HEK293 (cell line): Measurements from ENCODE around the gene ZNF280B.
"Not testable (repeated sequence)": the region's sequence is repeated elsewhere in the genome, so short reads cannot be mapped to it uniquely, and the experiment has no call there.

Source experiments
- CTCF ChIA-PET: fragments of 350-600 bp; formaldehyde crosslinking; extraction: SDS; loops from one replicate; lab custom pipeline; 2021; ENCODE audit warnings: antibody characterized with exemption; lab: Yijun Ruan, JAX
- POLR2A ChIA-PET: fragments of 300-600 bp; formaldehyde crosslinking; extraction: SDS; loops from one replicate; lab custom pipeline; 2020; ENCODE audit warnings: antibody characterized with exemption, inconsistent platforms; lab: Yijun Ruan, JAX
- H3K27ac ChIP-seq: fragments of 200-500 bp; sonication (Bioruptor generic); 2 replicates; pipeline ENCODE4 v1.5.1; 2014; ENCODE audit warnings: low read depth, low read length, control low read depth, inconsistent platforms; ENCODE audit errors: extremely low read depth
- H3K36me3 ChIP-seq, 2 experiments: fragments of 200-500 bp in 1 of 2; sonication (Bioruptor generic) in 1 of 2; 1 replicate in 1 of 2; 2 replicates in 1 of 2; pipeline ENCODE4 v1.5.1; 2014 to 2017; ENCODE audit warnings: inconsistent platforms in 2 of 2, low read length in 2 of 2; ENCODE audit not compliant: control insufficient read depth in 2 of 2, insufficient read depth in 1 of 2
- H3K4me1 ChIP-seq: fragments of 200-500 bp; sonication (Bioruptor generic); 2 replicates; pipeline ENCODE4 v1.5.1; 2014; ENCODE audit warnings: mild to moderate bottlenecking, low read length, inconsistent platforms; ENCODE audit not compliant: control insufficient read depth, insufficient read depth
- H3K4me3 ChIP-seq: 2 replicates; pipeline ENCODE4 v1.5.1; 2011; ENCODE audit warnings: low read depth, mild to moderate bottlenecking, control low read depth, low read length, moderate library complexity
- H3K9me3 ChIP-seq: fragments of 200-500 bp; sonication (Bioruptor generic); 2 replicates; pipeline ENCODE4 v1.5.1; 2014; ENCODE audit warnings: low read depth, low read length, inconsistent platforms; ENCODE audit not compliant: control insufficient read depth, insufficient read depth
- GLI2 ChIP-seq: fragments of 450-650 bp; formaldehyde crosslinking; IDR thresholded peaks from 2 replicates; pipeline ENCODE4; 2017; ENCODE audit warnings: missing biosample characterization, missing genetic modification characterization, low read depth, borderline replicate concordance
- GLIS2 ChIP-seq: fragments of 450-650 bp; formaldehyde crosslinking; IDR thresholded peaks from 2 replicates; pipeline ENCODE4 v1.5.1; 2016; ENCODE audit warnings: missing biosample characterization, missing genetic modification characterization
- HOXD13 ChIP-seq: sonication (generic); formaldehyde crosslinking; IDR thresholded peaks from 2 replicates; pipeline ENCODE4 v1.8.0; 2022; ENCODE audit warnings: missing genetic modification reagents, borderline replicate concordance
- PBX3 ChIP-seq: sonication (generic); formaldehyde crosslinking; IDR thresholded peaks from 2 replicates; pipeline ENCODE4 v1.8.1; 2022; ENCODE audit warnings: mild to moderate bottlenecking, moderate library complexity, missing genetic modification reagents
- SALL2 ChIP-seq: fragments of 450-650 bp; formaldehyde crosslinking; IDR thresholded peaks from 2 replicates; pipeline ENCODE4 v1.5.0; 2017; ENCODE audit warnings: missing biosample characterization, mild to moderate bottlenecking, missing genetic modification characterization, borderline replicate concordance
- SCRT2 ChIP-seq: fragments of 450-650 bp; formaldehyde crosslinking; IDR thresholded peaks from 2 replicates; pipeline ENCODE4 v1.5.1; 2016; ENCODE audit warnings: missing biosample characterization, missing genetic modification characterization
- TCF7L2 ChIP-seq: IDR thresholded peaks from 2 replicates; pipeline ENCODE4 v1.6.1; 2011; ENCODE audit warnings: low read depth, mild to moderate bottlenecking, inconsistent platforms, low read length, moderate library complexity, borderline replicate concordance
- WT1 ChIP-seq: fragments of 450-650 bp; formaldehyde crosslinking; IDR thresholded peaks from 2 replicates; pipeline ENCODE4 v1.5.1; 2016; ENCODE audit warnings: missing biosample characterization, missing genetic modification characterization
- ZEB2 ChIP-seq: fragments of 450-650 bp; formaldehyde crosslinking; IDR thresholded peaks from 2 replicates; pipeline ENCODE4 v1.5.1; 2016; ENCODE audit warnings: missing biosample characterization, missing genetic modification characterization
- ZNF121 ChIP-seq: fragments of 450-650 bp; formaldehyde crosslinking; IDR thresholded peaks from 2 replicates; pipeline ENCODE4 v1.5.1; 2016; ENCODE audit warnings: missing biosample characterization, missing genetic modification characterization
- ZNF133 ChIP-seq: fragments of 450-650 bp; formaldehyde crosslinking; IDR thresholded peaks from 2 replicates; pipeline ENCODE4 v1.5.1; 2016; ENCODE audit warnings: missing biosample characterization, missing genetic modification characterization
- ZNF202 ChIP-seq: fragments of 450-650 bp; formaldehyde crosslinking; IDR thresholded peaks from 2 replicates; pipeline ENCODE4 v1.5.1; 2016; ENCODE audit warnings: missing biosample characterization, missing genetic modification characterization, borderline replicate concordance
- ZNF214 ChIP-seq: fragments of 450-650 bp; formaldehyde crosslinking; IDR thresholded peaks from 2 replicates; pipeline ENCODE4 v1.5.1; 2017; ENCODE audit warnings: missing biosample characterization, mild to moderate bottlenecking, missing genetic modification characterization, borderline replicate concordance
- ZNF239 ChIP-seq: fragments of 450-650 bp; formaldehyde crosslinking; IDR thresholded peaks from 2 replicates; pipeline ENCODE4 v1.5.1; 2016; ENCODE audit warnings: missing biosample characterization, missing genetic modification characterization
- ZNF274 ChIP-seq, 2 experiments: fragments of 200-500 bp in 1 of 2; fragments of 450-650 bp in 1 of 2; sonication (Bioruptor generic) in 1 of 2; formaldehyde crosslinking in 1 of 2; IDR thresholded peaks; 2 replicates each; pipeline versions ENCODE4 v1.5.1 to v1.6.1; 2014 to 2016; ENCODE audit warnings: borderline replicate concordance in 1 of 2, inconsistent platforms in 1 of 2, low read length in 1 of 2, missing biosample characterization in 1 of 2, missing genetic modification characterization in 1 of 2
- ZNF302 ChIP-seq: fragments of 450-650 bp; formaldehyde crosslinking; IDR thresholded peaks from 2 replicates; pipeline ENCODE4 v1.5.1; 2016; ENCODE audit warnings: missing biosample characterization, missing genetic modification characterization, low read depth
- ZNF394 ChIP-seq: fragments of 450-650 bp; formaldehyde crosslinking; IDR thresholded peaks from 2 replicates; pipeline ENCODE4 v1.5.1; 2016; ENCODE audit warnings: missing biosample characterization, missing genetic modification characterization, mild to moderate bottlenecking, moderate library complexity, borderline replicate concordance
- ZNF560 ChIP-seq: fragments of 450-650 bp; formaldehyde crosslinking; IDR thresholded peaks from 2 replicates; pipeline ENCODE4 v1.5.1; 2017; ENCODE audit warnings: missing biosample characterization, missing genetic modification characterization, borderline replicate concordance
- ZNF571 ChIP-seq: fragments of 450-650 bp; formaldehyde crosslinking; IDR thresholded peaks from 2 replicates; pipeline ENCODE4 v1.5.0; 2017; ENCODE audit warnings: missing biosample characterization, missing genetic modification characterization
- ZNF621 ChIP-seq: fragments of 450-650 bp; formaldehyde crosslinking; IDR thresholded peaks from 2 replicates; pipeline ENCODE4 v1.5.1; 2017; ENCODE audit warnings: missing biosample characterization, missing genetic modification characterization
- ZNF701 ChIP-seq: fragments of 450-650 bp; formaldehyde crosslinking; IDR thresholded peaks from 2 replicates; pipeline ENCODE4 v1.5.1; 2016; ENCODE audit warnings: missing biosample characterization, missing genetic modification characterization
- ZNF837 ChIP-seq: fragments of 450-650 bp; formaldehyde crosslinking; IDR thresholded peaks from 2 replicates; pipeline ENCODE4 v1.5.1; 2016; ENCODE audit warnings: missing biosample characterization, missing genetic modification characterization
- TF ChIP-seq, protein P1 (sequence below): fragments of 450-650 bp; IDR thresholded peaks from 2 replicates; pipeline ENCODE4 v1.5.1; 2018; ENCODE audit warnings: missing biosample characterization, missing genetic modification characterization
- TF ChIP-seq, protein P2 (sequence below): fragments of 450-650 bp; formaldehyde crosslinking; IDR thresholded peaks from 2 replicates; pipeline ENCODE4 v1.5.1; 2016; ENCODE audit warnings: missing biosample characterization, missing genetic modification characterization

The ZNF280B gene

DNA sequence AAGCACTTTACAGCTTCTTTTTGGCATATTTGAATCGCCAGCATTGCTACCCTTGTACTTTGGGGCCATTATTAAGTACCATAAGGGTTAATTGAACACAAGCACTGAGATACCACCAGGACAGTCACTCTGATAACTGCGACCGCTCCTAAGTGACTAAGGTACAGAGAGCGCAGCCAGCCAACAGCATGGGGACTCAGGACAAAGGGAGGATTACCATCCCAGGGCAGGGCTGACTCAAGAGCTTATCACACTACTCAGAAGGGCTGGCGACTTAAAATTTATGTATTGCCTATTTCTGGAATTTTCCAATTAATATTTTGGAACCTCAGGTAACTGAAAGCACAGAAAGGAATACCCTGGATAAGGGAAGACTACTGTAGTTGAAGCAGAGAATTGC lies 11.0 kb upstream of the ZNF280B start (continued):
- TF ChIP-seq ZNF302 (tag by site-specific recombination) (no peak), ZNF621 (tag by site-specific recombination) (no peak), GLI2 (tag by site-specific recombination) (no peak), ZEB2 (tag by site-specific recombination) (no peak), WT1 (tag by site-specific recombination) (no peak), SCRT2 (tag by site-specific recombination) (no peak), ZNF837 (tag by site-specific recombination) (no peak), ZNF202 (no peak)

GRCh38 chr22:22516992-22517391 lies 8.4 kb upstream of the ZNF280B start:
- POLR2A ChIA-PET: interaction anchor here (0.8 kb wide), 1 partner anchor 8 kb away, joined by 3 read pairs; the partner anchor contains the start of gene ZNF280B
- no peak overlapping the region for H3K27ac ChIP-seq
- TF ChIP-seq ZNF394 (tag by site-specific recombination): no peak
- no peak for TF ChIP-seq ZNF133 (tag by site-specific recombination)
- no peak for TF ChIP-seq PBX3 (CRISPR knock-in tag)
- TF ChIP-seq, protein P1, sequence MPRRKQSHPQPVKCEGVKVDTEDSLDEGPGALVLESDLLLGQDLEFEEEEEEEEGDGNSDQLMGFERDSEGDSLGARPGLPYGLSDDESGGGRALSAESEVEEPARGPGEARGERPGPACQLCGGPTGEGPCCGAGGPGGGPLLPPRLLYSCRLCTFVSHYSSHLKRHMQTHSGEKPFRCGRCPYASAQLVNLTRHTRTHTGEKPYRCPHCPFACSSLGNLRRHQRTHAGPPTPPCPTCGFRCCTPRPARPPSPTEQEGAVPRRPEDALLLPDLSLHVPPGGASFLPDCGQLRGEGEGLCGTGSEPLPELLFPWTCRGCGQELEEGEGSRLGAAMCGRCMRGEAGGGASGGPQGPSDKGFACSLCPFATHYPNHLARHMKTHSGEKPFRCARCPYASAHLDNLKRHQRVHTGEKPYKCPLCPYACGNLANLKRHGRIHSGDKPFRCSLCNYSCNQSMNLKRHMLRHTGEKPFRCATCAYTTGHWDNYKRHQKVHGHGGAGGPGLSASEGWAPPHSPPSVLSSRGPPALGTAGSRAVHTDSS (tag by site-specific recombination): no peak
- TF ChIP-seq ZNF274 (IDR thresholded peaks at IDR 0.05; ENCODE audit: low read length): no peak
- no peak for TF ChIP-seq ZNF274 (tag by site-specific recombination; IDR thresholded peaks at IDR 0.05; ENCODE audit: borderline replicate concordance)
- no peak for TF ChIP-seq GLIS2 (tag by site-specific recombination)
- TF ChIP-seq HOXD13 (CRISPR knock-in tag): no peak
- TF ChIP-seq ZNF571 (tag by site-specific recombination): no peak
- TF ChIP-seq ZNF701 (tag by site-specific recombination): no peak
- TF ChIP-seq ZNF239 (tag by site-specific recombination): no peak
- TF ChIP-seq, protein P2, sequence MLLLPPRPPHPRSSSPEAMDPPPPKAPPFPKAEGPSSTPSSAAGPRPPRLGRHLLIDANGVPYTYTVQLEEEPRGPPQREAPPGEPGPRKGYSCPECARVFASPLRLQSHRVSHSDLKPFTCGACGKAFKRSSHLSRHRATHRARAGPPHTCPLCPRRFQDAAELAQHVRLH: no peak
- TF ChIP-seq SALL2 (tag by site-specific recombination): no peak
- TF ChIP-seq ZNF214 (tag by site-specific recombination): no peak
- no peak for TF ChIP-seq TCF7L2
- H3K4me3 ChIP-seq: no peak overlapping the region
- H3K9me3 ChIP-seq: no peaks in the 10 kb centered on the region
- no peaks in the 10 kb centered on the region for H3K36me3 ChIP-seq
- H3K4me1 ChIP-seq: no peaks in the 10 kb centered on the region
- CTCF ChIA-PET: no interaction called here

DNA sequence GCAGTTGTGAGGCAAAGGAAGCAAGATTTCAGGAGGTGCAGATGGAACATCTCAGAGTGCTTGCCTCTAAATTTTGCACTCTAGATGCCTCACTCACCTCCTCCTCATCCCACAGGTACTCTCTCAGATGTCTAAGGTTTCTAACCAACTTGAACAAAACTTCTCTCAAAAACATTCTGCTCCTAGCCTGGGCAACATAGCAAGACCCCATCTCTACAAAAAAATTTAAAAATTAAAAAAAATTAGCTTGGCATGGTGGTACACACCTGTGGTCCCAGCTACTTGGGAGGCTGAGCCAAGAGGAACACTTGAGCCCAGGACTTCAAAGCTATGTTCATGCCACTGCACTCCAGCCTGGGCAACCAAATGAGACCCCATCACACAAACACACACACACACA lies 7.3 kb upstream of the ZNF280B start:
- POLR2A ChIA-PET: no interaction called here
- Histone ChIP-seq H3K4me3 (no peak overlapping the region), H3K36me3 (no peaks in the 10 kb centered on the region), H3K9me3 (no peaks in the 10 kb centered on the region), H3K27ac (no peak overlapping the region), H3K4me1 (no peaks in the 10 kb centered on the region)
- CTCF ChIA-PET: interaction anchor here (1.3 kb wide), 1 partner anchor 14 kb away, joined by 5 read pairs; no protein-coding TSS in a partner anchor
- no peak for TF ChIP-seq ZNF560
- peak; percentile 82 for TF ChIP-seq ZNF121

DNA sequence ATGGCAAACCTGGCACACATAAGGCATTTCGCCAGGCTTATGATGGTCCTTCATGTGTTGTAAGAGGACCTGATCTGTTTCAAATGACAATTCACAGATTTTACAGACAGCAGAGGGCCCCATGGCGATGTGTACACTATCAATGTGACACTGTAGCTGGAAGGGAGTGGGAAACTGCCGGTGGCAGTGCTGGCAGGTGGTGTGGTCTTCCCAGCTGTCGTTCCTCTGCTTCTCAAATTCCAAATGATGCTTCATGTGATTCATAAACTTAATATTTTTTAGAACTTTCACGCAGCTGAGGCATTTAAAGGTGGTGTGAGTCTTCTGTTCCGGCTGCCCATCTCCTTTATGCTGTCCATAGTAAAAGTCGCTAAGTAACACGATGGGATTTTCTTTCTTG lies 5.9 kb upstream of the ZNF280B start:
- H3K4me1 ChIP-seq, H3K36me3 ChIP-seq, H3K27ac ChIP-seq, POLR2A ChIA-PET, H3K9me3 ChIP-seq, H3K4me3 ChIP-seq: not testable (repeated sequence)
- CTCF ChIA-PET: interaction anchor here (1.2 kb wide), 1 partner anchor 22 kb away, joined by 3 read pairs; no protein-coding TSS in a partner anchor
